Activated CD4-positive, CD25-positive, alpha-beta regulatory T cell treated with anti-CD3 and anti-CD28 coated beads, Interleukin-2, amount 50 U/mL, for 72 hours (primary cell): Measurements from ENCODE around the gene JPH3.
"Not testable (repeated sequence)": the region's sequence is repeated elsewhere in the genome, so short reads cannot be mapped to it uniquely, and the experiment has no call there.

ENCODE experiments used
- DNase-seq: peaks from one replicate; pipeline ENCODE4 v3.0.0; 2021

Gene JPH3

GRCh38 chr16:87722590-87723225, 120.4 kb downstream of the JPH3 start:
- no peak for DNase-seq

- DNase-seq = no peak
Measured at GRCh38 chr16:87723226-87723623, 120.9 kb downstream of the JPH3 start.

- DNase-seq = no peak
Measured at GRCh38 chr16:87724490-87725291, 122.4 kb downstream of the JPH3 start.

- DNase-seq = no peak
Measured at GRCh38 chr16:87725596-87726235, 123.4 kb downstream of the JPH3 start.

- not testable (repeated sequence) for DNase-seq
Measured at GRCh38 chr16:87726577-87726976, 124.3 kb downstream of the JPH3 start.

- no peak for DNase-seq
Measured at GRCh38 chr16:87727346-87727745, 125.0 kb downstream of the JPH3 start.

GRCh38 chr16:87728026-87728425, 125.7 kb downstream of the JPH3 start:
- DNase-seq = no peak

- DNase-seq = no peak
Measured at GRCh38 chr16:87729266-87729954, 127.1 kb downstream of the JPH3 start.

- DNase-seq = no peak
Measured at GRCh38 chr16:87731607-87732006, 129.3 kb downstream of the JPH3 start.

- no peak for DNase-seq
Measured at GRCh38 chr16:87733190-87733589, 130.9 kb downstream of the JPH3 start.

- no peak for DNase-seq
Measured at GRCh38 chr16:87734644-87735043, 132.3 kb downstream of the JPH3 start.

- DNase-seq = no peak
Measured at GRCh38 chr16:87735270-87736007, 133.1 kb downstream of the JPH3 start.

- no peak for DNase-seq
Measured at GRCh38 chr16:87736008-87736382, 133.7 kb downstream of the JPH3 start.

- no peak for DNase-seq
Measured at GRCh38 chr16:87739801-87740200, 137.5 kb downstream of the JPH3 start.

GRCh38 chr16:87740441-87740840, 138.1 kb downstream of the JPH3 start:
- no peak for DNase-seq

- no peak for DNase-seq
Measured at GRCh38 chr16:87740909-87741424, 138.7 kb downstream of the JPH3 start.

- DNase-seq = no peak
Measured at GRCh38 chr16:87741700-87742415, 139.6 kb downstream of the JPH3 start.

GRCh38 chr16:87742781-87743490, 140.6 kb downstream of the JPH3 start:
- DNase-seq = no peak

GRCh38 chr16:87744750-87745514, 142.6 kb downstream of the JPH3 start:
- DNase-seq = no peak

GRCh38 chr16:87746178-87746577, 143.9 kb downstream of the JPH3 start:
- DNase-seq = no peak
